Breast epithelium (tissue), 4 donors: ENCODE measurements around the gene HBG1. TPM values are rescaled to one million over a fixed set of nuclear protein-coding genes. Genes with fewer than 3 reads are reported as not detected.

Experiments
- DNase-seq, 2 donors: peaks; one replicate each; pipeline ENCODE4 v3.0.0-alpha.2; 2019; ENCODE audit warnings: low spot score in 2 of 2
- H3K27ac ChIP-seq, 2 donors: fragments of 200-600 bp; sonication (generic) in 1 of 2; one replicate each; pipeline ENCODE4 v1.5.1; 2016 to 2019; ENCODE audit warnings: mild to moderate bottlenecking in 1 of 2
- H3K27me3 ChIP-seq, 2 donors: fragments of 200-600 bp; sonication (generic) in 1 of 2; one replicate each; pipeline versions ENCODE4 v1.5.1 to v1.6.0; 2017 to 2019; ENCODE audit warnings: control low read depth in 1 of 2, mild to moderate bottlenecking in 1 of 2
- H3K36me3 ChIP-seq: fragments of 200-600 bp; one replicate; pipeline ENCODE4 v1.5.1; 2019
- H3K4me1 ChIP-seq, 2 donors: fragments of 200-600 bp; sonication (generic); one replicate each; pipeline ENCODE4 v1.5.1; 2016 to 2019; ENCODE audit warnings: control low read depth in 1 of 2
- H3K4me3 ChIP-seq, 3 donors: fragments of 200-600 bp; sonication (generic); 1 replicate in 2 of 3; 2 replicates in 1 of 3; pipeline ENCODE4 v1.5.1; 2016 to 2019; ENCODE audit warnings: mild to moderate bottlenecking in 3 of 3, moderate library complexity in 2 of 3
- H3K9me3 ChIP-seq, 2 donors: fragments of 200-600 bp; sonication (generic) in 1 of 2; one replicate each; pipeline ENCODE4 v1.5.1; 2016 to 2019; ENCODE audit warnings: control low read depth in 1 of 2
- POLR2A ChIP-seq: fragments of 450-650 bp; IDR thresholded peaks from one replicate; pipeline ENCODE4 v1.6.1; 2016; ENCODE audit warnings: antibody characterized with exemption, mild to moderate bottlenecking, moderate library complexity
- POLR2AphosphoS5 ChIP-seq, 3 donors: sonication (generic); formaldehyde crosslinking; IDR thresholded peaks; one replicate each; pipeline ENCODE4 v1.6.1; 2017; ENCODE audit warnings: antibody characterized with exemption in 3 of 3
- intact Hi-C: fragments of 100-400 bp; cut with DNase I; formaldehyde crosslinking; loops from one replicate; pipeline ENCODE4 v1.15.1; 2023; ENCODE audit warnings: low total_unique reads
- total RNA-seq, 3 donors: library from RNA; depleted of rRNA; stranded (reverse); fragments of >200 nt; gene quantifications; one replicate each; pipeline ENCODE4 v1.1.0, GENCODE V29; 2016
- TF ChIP-seq, protein P1 (sequence below), 3 donors: fragments of 450-650 bp; IDR thresholded peaks; one replicate each; pipeline ENCODE4 v1.5.1; 2016 to 2017; ENCODE audit warnings: antibody characterized with exemption in 3 of 3, mild to moderate bottlenecking in 3 of 3, moderate library complexity in 3 of 3

HBG1 gene
- total RNA-seq, 3 donors from 2014 or later: not detected

DNA sequence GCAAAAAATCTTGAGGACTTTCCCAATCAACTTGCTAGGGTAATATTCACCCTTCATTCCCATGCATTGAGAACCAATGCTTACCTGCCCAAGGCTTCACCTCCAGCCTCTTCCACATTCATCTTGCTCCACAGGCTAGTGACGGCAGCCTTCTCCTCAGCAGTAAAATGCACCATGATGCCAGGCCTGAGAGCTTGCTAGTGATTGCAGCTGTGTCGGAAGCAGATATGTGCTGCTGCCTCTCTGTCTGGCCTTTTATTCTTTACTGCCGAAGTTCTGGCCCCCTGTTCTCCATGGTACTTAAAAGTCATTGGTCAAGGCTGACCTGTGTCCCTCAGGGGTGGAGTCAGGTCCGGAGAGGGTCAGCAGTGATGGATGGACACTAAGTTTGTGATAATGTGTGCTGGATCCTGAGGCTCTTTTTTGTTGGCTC, 20.1 kb upstream of the HBG1 start, which contains the start of gene HBE1:
Gene HBE1, minus strand, starts transcription at position 231 of the 433 bp plus-strand sequence. Its CDS starts 55 bp downstream, at position 176.
- intact Hi-C loops: no loop called here
- Histone ChIP-seq H3K9me3 (no peaks in the 10 kb centered on the region), H3K27ac (no peak within 1 kb of the TSS), H3K27me3 (no peaks in the 10 kb centered on the region), H3K36me3 (no peaks in the 10 kb centered on the region), H3K4me1 (no peaks in the 10 kb centered on the region), H3K4me3 (no peak within 1 kb of the TSS)
- DNase-seq: no peak
- TF ChIP-seq POLR2AphosphoS5 (IDR thresholded peaks at IDR 0.05) (no peak), POLR2A (no peak)
- TF ChIP-seq, protein P1, sequence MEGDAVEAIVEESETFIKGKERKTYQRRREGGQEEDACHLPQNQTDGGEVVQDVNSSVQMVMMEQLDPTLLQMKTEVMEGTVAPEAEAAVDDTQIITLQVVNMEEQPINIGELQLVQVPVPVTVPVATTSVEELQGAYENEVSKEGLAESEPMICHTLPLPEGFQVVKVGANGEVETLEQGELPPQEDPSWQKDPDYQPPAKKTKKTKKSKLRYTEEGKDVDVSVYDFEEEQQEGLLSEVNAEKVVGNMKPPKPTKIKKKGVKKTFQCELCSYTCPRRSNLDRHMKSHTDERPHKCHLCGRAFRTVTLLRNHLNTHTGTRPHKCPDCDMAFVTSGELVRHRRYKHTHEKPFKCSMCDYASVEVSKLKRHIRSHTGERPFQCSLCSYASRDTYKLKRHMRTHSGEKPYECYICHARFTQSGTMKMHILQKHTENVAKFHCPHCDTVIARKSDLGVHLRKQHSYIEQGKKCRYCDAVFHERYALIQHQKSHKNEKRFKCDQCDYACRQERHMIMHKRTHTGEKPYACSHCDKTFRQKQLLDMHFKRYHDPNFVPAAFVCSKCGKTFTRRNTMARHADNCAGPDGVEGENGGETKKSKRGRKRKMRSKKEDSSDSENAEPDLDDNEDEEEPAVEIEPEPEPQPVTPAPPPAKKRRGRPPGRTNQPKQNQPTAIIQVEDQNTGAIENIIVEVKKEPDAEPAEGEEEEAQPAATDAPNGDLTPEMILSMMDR (IDR thresholded peaks at IDR 0.05): no peak

DNA sequence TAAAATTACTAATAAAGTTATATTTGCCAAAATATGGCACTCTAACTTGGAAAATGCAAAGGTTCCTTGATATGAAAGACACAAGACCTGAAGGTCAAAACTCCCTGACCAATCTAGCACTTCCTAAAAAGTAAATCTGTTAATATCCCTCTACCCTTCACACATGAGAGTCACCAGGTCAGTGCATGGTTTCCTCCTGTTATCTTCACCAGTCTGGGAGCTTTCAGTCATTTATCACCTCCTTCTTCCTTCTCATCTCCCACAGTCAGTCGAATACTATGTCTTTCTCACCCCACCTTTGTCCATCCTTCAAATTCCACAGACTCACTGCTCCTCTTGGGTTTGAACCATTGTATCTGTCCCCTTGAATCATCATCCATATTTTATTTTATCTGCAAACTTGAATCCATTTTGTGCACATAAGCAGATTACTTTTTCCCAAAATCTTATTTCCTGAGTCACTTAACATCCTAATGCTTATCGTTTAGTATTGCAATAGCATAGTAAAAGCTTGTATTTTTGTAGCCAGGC, 17.4 kb upstream of the HBG1 start:
- H3K27ac ChIP-seq: no peak overlapping the region
- no peak overlapping the region for H3K4me3 ChIP-seq
- DNase-seq: no peak
- intact Hi-C loops: no loop called here
- H3K36me3 ChIP-seq: no peaks in the 10 kb centered on the region
- H3K9me3 ChIP-seq: no peaks in the 10 kb centered on the region
- TF ChIP-seq, protein P1 (IDR thresholded peaks at IDR 0.05): no peak
- TF ChIP-seq POLR2A (no peak), POLR2AphosphoS5 (IDR thresholded peaks at IDR 0.05) (no peak)
- H3K4me1 ChIP-seq: no peaks in the 10 kb centered on the region
- no peaks in the 10 kb centered on the region for H3K27me3 ChIP-seq

DNA sequence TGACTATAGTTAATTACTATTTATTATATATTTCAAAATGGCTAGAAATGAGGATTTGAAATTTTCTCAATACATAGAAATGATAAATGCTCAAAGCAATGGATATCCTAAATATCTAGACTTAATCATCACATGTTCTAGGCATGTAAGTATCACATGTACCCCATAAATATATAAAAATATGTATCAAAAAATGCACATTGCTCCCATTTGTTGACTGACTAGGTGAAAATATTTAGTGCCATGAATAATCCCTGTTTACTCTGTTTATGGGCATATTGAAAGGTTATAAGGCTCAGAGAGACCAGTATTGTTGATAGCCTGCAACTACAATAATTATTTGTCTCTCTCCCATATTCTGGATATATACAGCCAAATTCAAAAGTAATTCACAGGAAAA, 17.0 kb upstream of the HBG1 start:
- Histone ChIP-seq H3K27ac (no peak overlapping the region), H3K4me1 (no peaks in the 10 kb centered on the region), H3K4me3 (no peak overlapping the region), H3K36me3 (no peaks in the 10 kb centered on the region), H3K9me3 (no peaks in the 10 kb centered on the region), H3K27me3 (no peaks in the 10 kb centered on the region)
- DNase-seq: no peak
- no peak for TF ChIP-seq POLR2A
- no peak for TF ChIP-seq POLR2AphosphoS5 (IDR thresholded peaks at IDR 0.05)
- TF ChIP-seq, protein P1 (IDR thresholded peaks at IDR 0.05): no peak
- intact Hi-C loops: no loop called here

DNA sequence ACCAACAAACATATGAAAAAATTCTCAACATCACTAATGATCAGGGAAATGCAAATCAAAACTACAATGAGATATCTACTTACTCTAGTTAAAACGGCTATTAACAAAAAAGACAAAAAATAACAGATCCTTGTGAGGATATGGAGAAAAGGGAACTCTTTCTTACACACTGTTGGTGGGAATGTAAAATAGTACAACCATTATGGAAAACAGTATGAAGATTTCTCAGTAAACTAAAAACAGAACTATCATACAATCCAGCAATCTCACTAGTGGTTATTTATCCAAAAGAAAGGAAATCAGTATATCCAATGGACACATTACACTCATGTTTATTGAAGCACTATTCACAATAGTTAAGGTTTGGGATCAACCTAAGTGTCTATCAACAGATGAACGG, 16.2 kb upstream of the HBG1 start:
- H3K4me3 ChIP-seq: no peak overlapping the region
- no peaks in the 10 kb centered on the region for H3K27me3 ChIP-seq
- H3K9me3 ChIP-seq: no peaks in the 10 kb centered on the region
- no peaks in the 10 kb centered on the region for H3K4me1 ChIP-seq
- TF ChIP-seq, protein P1 (IDR thresholded peaks at IDR 0.05): no peak
- no peak for TF ChIP-seq POLR2AphosphoS5 (IDR thresholded peaks at IDR 0.05)
- TF ChIP-seq POLR2A: no peak
- intact Hi-C loops: no loop called here
- H3K27ac ChIP-seq: no peak overlapping the region
- H3K36me3 ChIP-seq: no peaks in the 10 kb centered on the region
- DNase-seq: no peak

DNA sequence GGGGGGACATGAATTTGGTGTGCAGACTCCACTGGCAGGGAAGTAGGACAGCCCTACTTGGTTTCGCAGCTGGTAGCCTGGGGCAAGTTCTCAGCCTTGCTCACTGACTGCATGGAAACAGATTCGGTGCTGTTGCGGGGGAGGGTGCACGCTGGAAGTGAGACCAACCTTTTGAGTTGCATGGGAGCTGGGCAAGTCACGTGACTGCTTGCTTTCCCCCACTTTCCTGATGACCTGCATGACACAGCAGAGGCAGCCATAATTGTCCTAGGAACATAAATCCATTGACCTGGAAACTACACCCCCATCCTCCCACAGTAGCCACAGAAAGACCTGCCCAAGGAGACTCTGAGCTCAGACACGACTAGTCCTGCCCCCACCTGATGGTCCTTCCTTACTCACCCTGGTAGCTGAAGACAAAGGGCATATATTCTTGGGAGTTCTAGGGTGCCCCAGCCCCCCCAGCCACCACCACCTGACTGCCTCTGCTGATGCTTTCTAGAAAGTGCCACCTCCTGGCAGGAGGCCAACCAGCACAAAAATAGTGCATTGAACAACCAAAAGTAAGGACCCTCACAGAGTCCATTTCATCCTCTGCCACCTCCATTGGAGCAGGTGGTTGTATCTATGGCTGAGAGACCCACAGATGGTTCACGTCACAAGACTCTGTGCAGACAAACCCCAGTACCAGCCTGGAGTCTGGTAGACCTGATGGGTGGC, 9.0 kb upstream of the HBG1 start:
- H3K9me3 ChIP-seq: no peaks in the 10 kb centered on the region
- intact Hi-C loops: no loop called here
- DNase-seq: no peak
- H3K4me3 ChIP-seq: no peak overlapping the region
- H3K36me3 ChIP-seq: no peaks in the 10 kb centered on the region
- no peaks in the 10 kb centered on the region for H3K4me1 ChIP-seq
- no peaks in the 10 kb centered on the region for H3K27me3 ChIP-seq
- H3K27ac ChIP-seq: no peak overlapping the region
- TF ChIP-seq POLR2AphosphoS5 (IDR thresholded peaks at IDR 0.05) (no peak), POLR2A (no peak)
- TF ChIP-seq, protein P1 (IDR thresholded peaks at IDR 0.05): no peak
